DOHH2 (cell line): ENCODE data around the gene CMTM3.
"Not testable (repeated sequence)": the region's sequence is repeated elsewhere in the genome, so short reads cannot be mapped to it uniquely, and the experiment has no call there.

ENCODE experiments used
- CTCF ChIP-seq: fragments of 200-600 bp; sonication (generic); IDR thresholded peaks from one replicate; pipeline ENCODE4 v1.5.1; 2014; ENCODE audit warnings: antibody characterized with exemption, mild to moderate bottlenecking, low read depth, low read length; ENCODE audit not compliant: poor library complexity, severe bottlenecking
- EZH2phosphoT487 ChIP-seq: fragments of 200-600 bp; sonication (generic); IDR thresholded peaks from 2 replicates; pipeline ENCODE4 v1.6.1; 2017; ENCODE audit warnings: borderline replicate concordance, mild to moderate bottlenecking, antibody characterized with exemption, low read length, moderate library complexity, mixed read lengths

- TF ChIP-seq CTCF, EZH2phosphoT487: not testable (repeated sequence)
Observed at GRCh38 chr16:66630561-66631260, 26.2 kb downstream of the CMTM3 start.
